Naive B cell (primary cell): ENCODE data around the gene TMEM208. TPM values are rescaled to one million over a fixed set of nuclear protein-coding genes. Genes with fewer than 3 reads are reported as not detected.
A peak's percentile ranks its signal among the peaks of the same experiment; 100 is the strongest.

Experiments used
- ATAC-seq, 2 donors: fragments of 150-1000 bp; cut with Tn5 transposase; 2 replicates each; pipeline ENCODE4 v1.10.0; 2021; ENCODE audit warnings: low read depth in 2 of 2, mild to moderate bottlenecking in 2 of 2, moderate library complexity in 2 of 2
- DNase-seq: peaks from one replicate; pipeline ENCODE4 v3.0.0; 2022
- H3K27ac Mint-ChIP-seq, 6 donors: one replicate each; pipeline ENCODE4 v1.8.0; 2020 to 2022; ENCODE audit warnings: mild to moderate bottlenecking in 6 of 6, mixed read lengths in 6 of 6, moderate library complexity in 5 of 6, inconsistent platforms in 2 of 6
- H3K27me3 Mint-ChIP-seq, 3 donors: one replicate each; pipeline ENCODE4 v1.8.0; 2021 to 2022; ENCODE audit warnings: mixed read lengths in 3 of 3, mild to moderate bottlenecking in 1 of 3
- H3K36me3 Mint-ChIP-seq, 2 donors: one replicate each; pipeline ENCODE4 v1.8.0; 2020 to 2022; ENCODE audit warnings: mixed read lengths in 2 of 2, inconsistent platforms in 1 of 2, mild to moderate bottlenecking in 1 of 2
- H3K4me1 Mint-ChIP-seq, 3 donors: one replicate each; pipeline ENCODE4 v1.8.0; 2020 to 2022; ENCODE audit warnings: mixed read lengths in 3 of 3, inconsistent platforms in 1 of 3, mild to moderate bottlenecking in 1 of 3, moderate library complexity in 1 of 3
- H3K4me3 Mint-ChIP-seq, 8 donors: one replicate each; pipeline ENCODE4 v1.8.0; 2020 to 2022; ENCODE audit warnings: mild to moderate bottlenecking in 8 of 8, mixed read lengths in 8 of 8, moderate library complexity in 8 of 8, inconsistent platforms in 2 of 8
- H3K9me3 Mint-ChIP-seq, 7 donors: one replicate each; pipeline ENCODE4 v1.8.0; 2020 to 2022; ENCODE audit warnings: mixed read lengths in 7 of 7, mild to moderate bottlenecking in 5 of 7, inconsistent platforms in 2 of 7, moderate library complexity in 1 of 7
- polyA plus RNA-seq, 6 donors: library from polyadenylated mRNA; unstranded; fragments of 300-500 nt; fragmentation: Illumina TruSeq; gene quantifications; one replicate each; pipeline ENCODE4 v1.2.3, GENCODE V29; 2021; ENCODE audit warnings: low read depth in 6 of 6

Gene TMEM208
- polyA plus RNA-seq, 6 donors from 2014 or later, result 44.9 to 66.7 (median 55.0) TPM

GRCh38 chr16:67206838-67207248, 20.1 kb upstream of the TMEM208 start:
- H3K27me3 Mint-ChIP-seq, result no peaks in the 10 kb centered on the region
- DNase-seq (no peak), ATAC-seq (no peak)
- peaks cover 0 to 3% (median 0%) of the 10 kb centered on the region in 3 donors for H3K4me1 Mint-ChIP-seq
- no peak overlapping the region for H3K4me3 Mint-ChIP-seq
- H3K36me3 Mint-ChIP-seq, result no peaks in the 10 kb centered on the region
- H3K9me3 Mint-ChIP-seq, result no peaks in the 10 kb centered on the region
- H3K27ac Mint-ChIP-seq, result peak overlapping the region in 2 of 6 donors; percentile 43 to 47

DNA sequence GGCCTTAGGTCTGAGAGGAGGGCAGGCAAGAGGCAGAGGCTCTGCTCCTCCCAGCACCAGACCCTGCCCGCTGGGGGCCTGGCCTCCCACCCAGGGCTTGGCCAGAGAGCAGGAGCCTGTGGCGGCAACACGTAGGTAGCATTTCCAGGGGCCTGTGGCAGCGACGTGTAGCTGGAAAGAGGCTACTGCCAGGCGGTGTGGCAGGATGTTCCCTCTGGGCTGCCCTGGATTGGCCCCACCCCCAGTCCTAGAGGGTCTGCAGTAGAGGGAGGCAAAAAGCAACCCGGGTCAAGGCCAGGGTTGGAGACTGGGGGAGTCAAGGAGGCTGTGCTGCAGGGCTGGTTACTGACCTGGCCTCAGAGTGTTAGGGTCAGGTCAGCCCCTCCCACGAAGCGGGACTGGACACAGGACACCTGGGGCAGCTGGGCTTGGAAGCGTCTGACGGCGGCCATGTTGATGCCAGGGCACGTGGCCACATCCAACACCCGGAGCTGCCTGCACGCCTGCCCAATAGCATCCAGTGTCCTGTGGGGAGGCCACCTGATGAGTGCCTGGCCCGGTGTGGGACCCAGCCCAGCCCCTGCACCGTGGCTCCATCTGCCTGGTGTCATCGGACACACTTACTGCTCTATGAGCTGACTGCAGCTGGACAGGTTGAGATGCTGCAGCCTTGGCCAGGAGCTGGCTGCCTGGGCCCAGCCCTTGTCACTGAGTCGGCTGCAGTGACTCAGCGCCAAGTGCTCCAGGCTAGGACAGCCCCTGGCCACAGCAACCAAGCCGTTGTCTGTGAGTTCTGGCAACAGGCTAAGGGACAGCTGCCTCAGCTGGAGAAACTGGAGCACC, 19.5 kb upstream of the TMEM208 start:
- Mint-ChIP-seq H3K4me1 (peaks cover 0 to 3% (median 0%) of the 10 kb centered on the region in 3 donors), H3K27me3 (no peaks in the 10 kb centered on the region), H3K36me3 (no peaks in the 10 kb centered on the region), H3K27ac (no peak overlapping the region), H3K4me3 (no peak overlapping the region), H3K9me3 (no peaks in the 10 kb centered on the region)
- no peak for ATAC-seq
- no peak for DNase-seq

GRCh38 chr16:67208154-67208896, 18.6 kb upstream of the TMEM208 start:
- no peak for ATAC-seq
- Mint-ChIP-seq H3K36me3 (no peaks in the 10 kb centered on the region), H3K4me3 (no peak overlapping the region), H3K4me1 (peaks cover 0 to 3% (median 0%) of the 10 kb centered on the region in 3 donors), H3K27ac (peak overlapping the region in 1 of 6 donors; percentile 59), H3K27me3 (no peaks in the 10 kb centered on the region), H3K9me3 (no peaks in the 10 kb centered on the region)
- no peak for DNase-seq

DNA sequence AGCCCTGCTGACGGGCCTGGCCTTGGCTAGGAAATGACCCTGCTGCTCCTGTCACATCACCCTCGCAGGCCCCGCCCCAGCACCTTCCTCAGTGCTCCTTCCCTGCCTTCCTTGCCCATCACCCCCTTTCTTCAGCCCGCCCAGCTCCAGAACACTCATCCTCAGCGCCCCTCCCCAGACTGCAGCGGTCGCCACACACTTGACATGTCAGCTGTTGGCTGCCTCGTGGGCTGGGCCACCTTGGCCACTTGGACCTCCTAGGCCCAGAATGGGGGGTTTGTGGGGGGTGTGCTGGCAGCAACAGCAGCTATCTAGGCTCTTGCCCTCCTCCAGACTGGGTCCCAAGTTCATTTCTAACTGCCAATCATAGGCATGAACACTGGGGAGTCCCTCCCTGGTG, 17.4 kb upstream of the TMEM208 start:
- Mint-ChIP-seq H3K9me3 (no peaks in the 10 kb centered on the region), H3K4me3 (no peak overlapping the region), H3K36me3 (no peaks in the 10 kb centered on the region), H3K4me1 (peaks cover 0 to 3% (median 0%) of the 10 kb centered on the region in 3 donors), H3K27ac (no peak overlapping the region), H3K27me3 (no peaks in the 10 kb centered on the region)
- no peak for DNase-seq
- no peak for ATAC-seq

- H3K4me3 Mint-ChIP-seq, result no peak overlapping the region
- DNase-seq (no peak), ATAC-seq (no peak)
- peaks cover 0 to 3% (median 0%) of the 10 kb centered on the region in 3 donors for H3K4me1 Mint-ChIP-seq
- no peaks in the 10 kb centered on the region for H3K9me3 Mint-ChIP-seq
- no peaks in the 10 kb centered on the region for H3K36me3 Mint-ChIP-seq
- H3K27ac Mint-ChIP-seq, result peak overlapping the region in 1 of 6 donors; percentile 43
- no peaks in the 10 kb centered on the region for H3K27me3 Mint-ChIP-seq
Measured at GRCh38 chr16:67210069-67210937, 16.6 kb upstream of the TMEM208 start.

DNA sequence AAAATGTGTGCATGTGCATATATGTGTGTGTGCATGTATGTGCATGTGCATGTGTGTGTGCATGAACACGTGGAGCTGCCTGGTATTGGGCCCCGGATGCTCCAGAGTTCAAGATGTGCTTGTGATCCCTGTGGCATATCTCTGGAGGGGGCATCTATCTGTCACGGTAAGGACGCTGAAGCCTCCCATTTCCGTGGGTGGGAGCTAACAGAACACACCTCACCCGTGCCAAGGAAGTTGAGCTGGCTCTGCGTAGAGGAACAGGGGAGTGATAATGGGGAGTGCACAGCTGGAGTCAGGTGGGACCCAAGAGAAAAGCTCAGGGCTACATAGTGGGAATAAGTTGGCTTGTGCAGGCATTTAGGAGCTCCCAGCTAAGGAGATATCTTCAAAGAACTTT, 15.3 kb upstream of the TMEM208 start:
- DNase-seq (no peak), ATAC-seq (no peak)
- peak overlapping the region in 1 of 6 donors; percentile 36 for H3K27ac Mint-ChIP-seq
- no peaks in the 10 kb centered on the region for H3K36me3 Mint-ChIP-seq
- no peak overlapping the region for H3K4me3 Mint-ChIP-seq
- no peaks in the 10 kb centered on the region for H3K27me3 Mint-ChIP-seq
- no peaks in the 10 kb centered on the region for H3K9me3 Mint-ChIP-seq
- H3K4me1 Mint-ChIP-seq, result peaks cover 0 to 6% (median 5%) of the 10 kb centered on the region in 3 donors

DNA sequence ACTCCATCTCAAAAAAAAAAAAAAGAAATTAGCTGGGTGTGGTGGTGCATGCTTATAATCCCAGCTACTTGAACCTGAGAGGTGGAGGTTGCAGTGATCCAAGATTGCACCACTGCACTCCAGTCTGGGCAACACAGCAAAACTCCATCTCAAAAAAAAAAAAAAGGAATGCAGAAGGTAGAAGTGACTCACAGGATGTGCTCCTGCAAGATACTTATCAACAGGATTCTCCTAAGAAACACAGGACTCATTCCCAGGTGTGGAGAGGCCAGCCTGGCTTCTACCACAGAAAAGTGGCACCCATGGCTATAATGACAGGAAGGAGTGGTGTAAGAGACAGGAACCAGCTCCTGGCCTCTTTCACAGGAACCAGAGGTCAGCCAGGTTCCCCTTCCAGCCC, 14.2 kb upstream of the TMEM208 start:
- Mint-ChIP-seq H3K27me3 (no peaks in the 10 kb centered on the region), H3K9me3 (no peaks in the 10 kb centered on the region), H3K4me1 (peaks cover 0 to 9% (median 6%) of the 10 kb centered on the region in 3 donors), H3K4me3 (no peak overlapping the region), H3K36me3 (no peaks in the 10 kb centered on the region), H3K27ac (peak overlapping the region in 1 of 6 donors; percentile 26)
- ATAC-seq (no peak), DNase-seq (no peak)

DNA sequence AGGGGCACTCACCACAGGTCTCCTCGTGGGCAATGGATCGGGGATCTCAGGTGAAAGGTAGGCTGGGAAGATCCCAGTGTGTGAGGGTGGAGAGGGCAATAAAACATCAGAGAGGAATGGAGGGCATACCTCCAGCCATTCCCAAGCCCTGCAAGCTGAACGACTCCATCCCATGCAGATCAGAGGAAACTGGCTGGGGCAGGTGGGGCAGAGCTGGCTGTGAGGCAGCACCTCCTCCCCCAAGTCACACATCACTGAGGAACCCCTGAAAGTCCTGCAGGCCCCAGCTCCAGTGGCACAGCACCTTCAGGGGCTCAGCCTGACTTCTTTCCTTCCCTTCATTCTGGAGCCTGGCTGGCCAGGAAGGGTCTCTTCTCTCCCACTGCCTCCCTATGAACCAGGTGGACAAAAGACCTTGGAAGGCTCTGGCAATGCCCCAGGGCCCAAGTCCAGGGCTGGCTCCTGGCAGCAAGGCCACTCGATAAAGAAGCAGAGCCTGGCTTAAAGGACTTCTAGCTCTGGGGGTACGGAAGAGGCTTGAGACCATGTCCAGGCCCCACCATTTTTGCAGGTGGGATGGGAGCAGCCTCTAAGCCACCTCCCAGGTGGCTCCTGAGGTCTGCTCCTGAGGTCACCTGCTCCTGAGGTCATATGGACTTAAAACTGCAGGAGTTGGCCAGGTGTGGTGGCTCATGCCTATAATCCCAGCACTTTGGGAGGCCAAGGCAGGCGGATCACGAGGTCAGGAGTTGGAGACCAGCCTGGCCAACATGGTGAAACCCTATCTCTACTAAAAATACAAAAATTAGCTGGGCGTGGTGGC, 13.5 kb upstream of the TMEM208 start:
- H3K9me3 Mint-ChIP-seq, result no peaks in the 10 kb centered on the region
- no peak overlapping the region for H3K27ac Mint-ChIP-seq
- no peaks in the 10 kb centered on the region for H3K36me3 Mint-ChIP-seq
- DNase-seq (no peak), ATAC-seq (no peak)
- peaks cover 0 to 9% (median 6%) of the 10 kb centered on the region in 3 donors for H3K4me1 Mint-ChIP-seq
- no peaks in the 10 kb centered on the region for H3K27me3 Mint-ChIP-seq
- no peak overlapping the region for H3K4me3 Mint-ChIP-seq

GRCh38 chr16:67215706-67216105, 11.2 kb upstream of the TMEM208 start:
- Mint-ChIP-seq H3K9me3 (no peaks in the 10 kb centered on the region), H3K27ac (peak overlapping the region in 2 of 6 donors; percentile 74 to 85), H3K27me3 (no peaks in the 10 kb centered on the region), H3K4me3 (no peak overlapping the region), H3K36me3 (peaks cover 0 to 3% of the 10 kb centered on the region in 2 donors), H3K4me1 (peaks cover 0 to 9% (median 3%) of the 10 kb centered on the region in 3 donors)
- DNase-seq, result no peak
- no peak for ATAC-seq

- no peak for ATAC-seq
Measured at GRCh38 chr16:67216612-67217490, 10.1 kb upstream of the TMEM208 start.

DNA sequence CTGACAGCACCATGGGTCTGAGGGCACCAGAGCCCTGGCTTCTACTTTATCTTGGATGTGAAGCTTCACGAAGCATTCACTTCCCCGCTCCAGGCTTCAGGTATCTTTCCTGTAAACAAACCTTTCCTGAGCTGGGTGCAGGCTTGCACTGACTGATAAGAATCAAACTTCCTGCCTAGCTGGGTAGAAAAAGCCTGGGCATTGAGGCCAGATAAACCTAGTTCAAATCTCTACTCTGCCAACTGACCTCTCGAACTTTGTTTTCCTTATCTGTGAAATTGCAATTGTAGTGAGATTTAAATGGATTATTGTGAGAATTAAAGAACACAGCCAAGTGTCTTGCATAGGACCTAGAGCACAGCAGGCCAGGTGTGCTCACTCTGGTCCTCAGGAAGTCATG, 2.9 kb upstream of the TMEM208 start:
- ATAC-seq, result no peak
- peak overlapping the region in 1 of 6 donors; percentile 43 for H3K27ac Mint-ChIP-seq
- peak overlapping the region in 1 of 8 donors; percentile 18 for H3K4me3 Mint-ChIP-seq
- no peak for DNase-seq
- H3K4me1 Mint-ChIP-seq, result peaks cover 23 to 30% (median 28%) of the 10 kb centered on the region in 3 donors
- no peaks in the 10 kb centered on the region for H3K27me3 Mint-ChIP-seq
- H3K36me3 Mint-ChIP-seq, result peaks cover 7 to 9% of the 10 kb centered on the region in 2 donors
- H3K9me3 Mint-ChIP-seq, result no peaks in the 10 kb centered on the region

More at GRCh38 chr16:67216612-67217490, 10.1 kb upstream of the TMEM208 start:
- Mint-ChIP-seq H3K36me3 (peaks cover 0 to 6% of the 10 kb centered on the region in 2 donors), H3K27ac (peak overlapping the region in 2 of 6 donors; percentile 3 to 13), H3K4me3 (no peak overlapping the region), H3K27me3 (no peaks in the 10 kb centered on the region), H3K4me1 (peaks cover 0 to 9% (median 3%) of the 10 kb centered on the region in 3 donors), H3K9me3 (no peaks in the 10 kb centered on the region)
- no peak for DNase-seq
